HepG2 (cell line): ENCODE data around the gene ZNF771. TPM values are rescaled to one million over a fixed set of nuclear protein-coding genes. Genes with fewer than 3 reads are reported as not detected.

Experiments used
- BRF2 ChIP-seq: sonication (generic); formaldehyde crosslinking; IDR thresholded peaks from 2 replicates; pipeline ENCODE4 v1.8.1; 2022; ENCODE audit warnings: mild to moderate bottlenecking, missing genetic modification reagents
- CERS6 ChIP-seq: sonication (generic); formaldehyde crosslinking; IDR thresholded peaks from 2 replicates; pipeline ENCODE4 v1.5.0; 2020; ENCODE audit warnings: missing genetic modification reagents
- DRAP1 ChIP-seq: IDR thresholded peaks from 2 replicates; pipeline ENCODE4 v1.6.1; 2016; ENCODE audit warnings: missing genetic modification reagents, missing compliant biosample characterization
- E2F1 ChIP-seq: sonication (generic); formaldehyde crosslinking; IDR thresholded peaks from 2 replicates; pipeline ENCODE4 v1.5.0; 2020; ENCODE audit warnings: missing genetic modification reagents
- EEA1 ChIP-seq: sonication (generic); formaldehyde crosslinking; IDR thresholded peaks from 2 replicates; pipeline ENCODE4 v1.5.1; 2020; ENCODE audit warnings: mild to moderate bottlenecking, missing genetic modification reagents, borderline replicate concordance
- GATAD2A ChIP-seq: IDR thresholded peaks from 2 replicates; pipeline ENCODE4 v1.6.1; 2016
- IKZF4 ChIP-seq: sonication (generic); formaldehyde crosslinking; IDR thresholded peaks from 2 replicates; pipeline ENCODE4 v1.5.1; 2020; ENCODE audit warnings: borderline replicate concordance, mild to moderate bottlenecking, low read depth, missing genetic modification reagents; ENCODE audit errors: not compliant biosample characterization
- ISX ChIP-seq: sonication (generic); formaldehyde crosslinking; conservative IDR thresholded peaks from 2 replicates; pipeline ENCODE4 v1.5.0; 2020; ENCODE audit warnings: missing genetic modification reagents
- KLF16 ChIP-seq, 2 experiments: sonication (generic) in 1 of 2; formaldehyde crosslinking in 1 of 2; IDR thresholded peaks; 2 replicates each; pipeline versions ENCODE4 v1.6.1 to v1.8.0; 2016 to 2023; ENCODE audit warnings: missing genetic modification reagents in 2 of 2, missing compliant biosample characterization in 1 of 2
- MED1 ChIP-seq: sonication (generic); formaldehyde crosslinking; IDR thresholded peaks from 2 replicates; pipeline ENCODE4 v1.4.0; 2020; ENCODE audit warnings: missing genetic modification reagents
- NKX3-1 ChIP-seq: sonication (generic); formaldehyde crosslinking; IDR thresholded peaks from 2 replicates; pipeline ENCODE4 v1.5.0; 2020; ENCODE audit warnings: missing genetic modification reagents
- PBX3 ChIP-seq: sonication (generic); formaldehyde crosslinking; IDR thresholded peaks from 2 replicates; pipeline ENCODE4 v1.8.1; 2023; ENCODE audit warnings: missing genetic modification reagents, inconsistent platforms, borderline replicate concordance
- POLR2AphosphoS2 ChIP-seq: IDR thresholded peaks from 2 replicates; pipeline ENCODE4 v1.6.1; 2011; ENCODE audit warnings: low read depth, low read length, improper control_type of control experiment
- SAFB2 ChIP-seq: sonication (generic); formaldehyde crosslinking; IDR thresholded peaks from 2 replicates; pipeline ENCODE4 v1.5.1; 2020; ENCODE audit warnings: missing genetic modification reagents, low read depth, mild to moderate bottlenecking, borderline replicate concordance
- SMAD1 ChIP-seq: sonication (generic); formaldehyde crosslinking; IDR thresholded peaks from 2 replicates; pipeline ENCODE4 v1.4.0; 2020; ENCODE audit warnings: missing genetic modification reagents, low read depth, mild to moderate bottlenecking, borderline replicate concordance
- TBP ChIP-seq: sonication (generic); formaldehyde crosslinking; IDR thresholded peaks from 2 replicates; pipeline ENCODE4 v1.5.0; 2020; ENCODE audit warnings: missing genetic modification reagents
- U2AF1 ChIP-seq: fragments of 200-400 bp; formaldehyde crosslinking; optimal IDR thresholded peaks from 2 replicates; pipeline ENCODE3; 2017; ENCODE audit warnings: mild to moderate bottlenecking, low read depth, low read length
- ZNF550 ChIP-seq: sonication (generic); formaldehyde crosslinking; IDR thresholded peaks from 2 replicates; pipeline ENCODE4 v1.4.0; 2020; ENCODE audit warnings: mild to moderate bottlenecking, missing genetic modification reagents, borderline replicate concordance
- ZNF574 ChIP-seq: sonication (generic); formaldehyde crosslinking; IDR thresholded peaks from 2 replicates; pipeline ENCODE4 v1.4.0; 2020; ENCODE audit warnings: missing genetic modification reagents
- ZNF747 ChIP-seq: sonication (generic); formaldehyde crosslinking; IDR thresholded peaks from 2 replicates; pipeline ENCODE4 v1.8.1; 2023; ENCODE audit warnings: missing genetic modification reagents, mild to moderate bottlenecking, borderline replicate concordance
- ZNF749 ChIP-seq: sonication (generic); formaldehyde crosslinking; IDR thresholded peaks from 2 replicates; pipeline ENCODE4 v1.8.0; 2022; ENCODE audit warnings: mild to moderate bottlenecking, missing genetic modification reagents, moderate library complexity, borderline replicate concordance
- polyA plus RNA-seq, 8 experiments: library from polyadenylated mRNA; depleted of rRNA in 3 of 8; stranded (reverse) in 7 of 8; unstranded in 1 of 8; fragments of >200 nt; fragmentation: Illumina TruSeq in 4 of 8; extraction: Trizol in 4 of 8; gene quantifications; 2 replicates each; pipeline versions ENCODE4 v1.2.1 to v1.2.3, GENCODE V29; 2011 to 2016; ENCODE audit warnings: low read depth in 4 of 8, missing spikeins in 1 of 8, mixed read lengths in 1 of 8; ENCODE audit not compliant: insufficient read depth in 1 of 8
- total RNA-seq, 5 experiments: library from RNA; depleted of rRNA; stranded (reverse); fragments of >200 nt; fragmentation: Illumina TruSeq; extraction: Trizol; gene quantifications; 2 replicates each; pipeline ENCODE4 v1.2.3, GENCODE V29; 2016; ENCODE audit warnings: low read depth in 1 of 5

The ZNF771 gene
- total and polyA plus RNA-seq, 2 of the 13 experiments (the other 11 are each of a cell fraction or from before 2014, with no cell fraction given), result 5.0 to 11.8 TPM

GRCh38 chr16:30370456-30371247, 36.8 kb upstream of the ZNF771 start, which contains the start of gene TBC1D10B (continued):
- no peak for TF ChIP-seq ZNF747 (CRISPR knock-in tag)
- peak; percentile 85 for TF ChIP-seq ZNF574 (CRISPR knock-in tag)
- peak in 1 of 2 experiments; percentile 50; a peak in 1 of 4 replicates for TF ChIP-seq KLF16 (CRISPR knock-in tag; IDR thresholded peaks at IDR 0.05)
- TF ChIP-seq NKX3-1, result no peak
- TF ChIP-seq MED1 (CRISPR knock-in tag), result peak; percentile 58; the same call in 1 of the 2 replicates
- TF ChIP-seq EEA1, result no peak
- TF ChIP-seq E2F1 (CRISPR knock-in tag), result peak; percentile 87
- TF ChIP-seq ZNF749 (CRISPR knock-in tag), result no peak
- no peak for TF ChIP-seq SAFB2 (CRISPR knock-in tag)
- TF ChIP-seq SMAD1, result no peak
- no peak for TF ChIP-seq TBP
- peak; percentile 30; the same call in 1 of the 2 replicates for TF ChIP-seq GATAD2A (CRISPR knock-in tag)
- TF ChIP-seq ZNF550 (CRISPR knock-in tag), result no peak
- TF ChIP-seq U2AF1, result no peak
- peak; percentile 92; the same call in 1 of the 2 replicates for TF ChIP-seq PBX3
- no peak for TF ChIP-seq BRF2 (CRISPR knock-in tag)
- no peak for TF ChIP-seq POLR2AphosphoS2
- TF ChIP-seq DRAP1, result peak; percentile 81
- TF ChIP-seq IKZF4 (CRISPR knock-in tag), result no peak
- no peak for TF ChIP-seq CERS6 (CRISPR knock-in tag)
- no peak for TF ChIP-seq ISX (CRISPR knock-in tag)
